ES-I3 (cell line): ENCODE data around the gene LRCH1.

Source experiments
- H3K36me3 ChIP-seq: 2 replicates; pipeline ENCODE4 v1.6.1; 2013; ENCODE audit warnings: mild to moderate bottlenecking, low read length, control low read depth, moderate library complexity; ENCODE audit not compliant: insufficient read depth
- H3K4me1 ChIP-seq: 2 replicates; pipeline ENCODE4 v1.6.1; 2013; ENCODE audit warnings: mild to moderate bottlenecking, control low read depth, low read length; ENCODE audit not compliant: insufficient read depth
- H3K9ac ChIP-seq: 2 replicates; pipeline ENCODE4 v1.6.1; 2013; ENCODE audit warnings: low read depth, mild to moderate bottlenecking, low read length, moderate library complexity
- H3K9me3 ChIP-seq: 2 replicates; pipeline ENCODE4 v1.6.1; 2013; ENCODE audit warnings: mild to moderate bottlenecking, low read length, moderate library complexity; ENCODE audit not compliant: control insufficient read depth, insufficient read depth

LRCH1 gene

GRCh38 chr13:46562581-46562980 lies 9.6 kb downstream of the LRCH1 start:
- Histone ChIP-seq H3K9me3 (no peaks in the 10 kb centered on the region), H3K36me3 (no peaks in the 10 kb centered on the region), H3K9ac (no peak overlapping the region), H3K4me1 (no peaks in the 10 kb centered on the region)

- Histone ChIP-seq H3K36me3 (no peaks in the 10 kb centered on the region), H3K9me3 (no peaks in the 10 kb centered on the region), H3K4me1 (no peaks in the 10 kb centered on the region), H3K9ac (no peak overlapping the region)
Measured at GRCh38 chr13:46565808-46566750, 13.1 kb downstream of the LRCH1 start.

GRCh38 chr13:46567671-46568070 lies 14.7 kb downstream of the LRCH1 start:
- Histone ChIP-seq H3K9ac (no peak overlapping the region), H3K9me3 (no peaks in the 10 kb centered on the region), H3K36me3 (no peaks in the 10 kb centered on the region), H3K4me1 (no peaks in the 10 kb centered on the region; the same call in 1 of the 2 replicates)

- Histone ChIP-seq H3K36me3 (no peaks in the 10 kb centered on the region), H3K4me1 (no peaks in the 10 kb centered on the region; the same call in 1 of the 2 replicates), H3K9me3 (no peaks in the 10 kb centered on the region), H3K9ac (no peak overlapping the region)
Measured at GRCh38 chr13:46569456-46569855, 16.5 kb downstream of the LRCH1 start.

- Histone ChIP-seq H3K36me3 (no peaks in the 10 kb centered on the region), H3K9ac (no peak overlapping the region), H3K9me3 (no peaks in the 10 kb centered on the region), H3K4me1 (no peaks in the 10 kb centered on the region; the same call in 1 of the 2 replicates)
Measured at GRCh38 chr13:46570273-46570672, 17.3 kb downstream of the LRCH1 start.

- Histone ChIP-seq H3K9ac (no peak overlapping the region), H3K4me1 (no peaks in the 10 kb centered on the region; the same call in 1 of the 2 replicates), H3K36me3 (no peaks in the 10 kb centered on the region), H3K9me3 (no peaks in the 10 kb centered on the region)
Measured at GRCh38 chr13:46571189-46571908, 18.4 kb downstream of the LRCH1 start.

GRCh38 chr13:46571909-46572595 lies 19.1 kb downstream of the LRCH1 start:
- no peaks in the 10 kb centered on the region; the same call in 1 of the 2 replicates for H3K4me1 ChIP-seq
- no peaks in the 10 kb centered on the region for H3K9me3 ChIP-seq
- no peak overlapping the region for H3K9ac ChIP-seq
- H3K36me3 ChIP-seq: no peaks in the 10 kb centered on the region

GRCh38 chr13:46572752-46573431 lies 19.9 kb downstream of the LRCH1 start:
- Histone ChIP-seq H3K9me3 (no peaks in the 10 kb centered on the region), H3K4me1 (no peaks in the 10 kb centered on the region; the same call in 1 of the 2 replicates)

GRCh38 chr13:46575301-46575771 lies 22.4 kb downstream of the LRCH1 start:
- Histone ChIP-seq H3K4me1 (no peaks in the 10 kb centered on the region; the same call in 1 of the 2 replicates), H3K9me3 (no peaks in the 10 kb centered on the region)

More at GRCh38 chr13:46572752-46573431, 19.9 kb downstream of the LRCH1 start:
- Histone ChIP-seq H3K36me3 (no peaks in the 10 kb centered on the region), H3K9ac (no peak overlapping the region)

GRCh38 chr13:46575818-46576221 lies 22.9 kb downstream of the LRCH1 start:
- Histone ChIP-seq H3K9ac (no peak overlapping the region), H3K4me1 (no peaks in the 10 kb centered on the region; the same call in 1 of the 2 replicates), H3K36me3 (no peaks in the 10 kb centered on the region), H3K9me3 (no peaks in the 10 kb centered on the region)

More at GRCh38 chr13:46575301-46575771, 22.4 kb downstream of the LRCH1 start:
- no peak overlapping the region for H3K9ac ChIP-seq
- no peaks in the 10 kb centered on the region for H3K36me3 ChIP-seq

- Histone ChIP-seq H3K36me3 (no peaks in the 10 kb centered on the region), H3K4me1 (no peaks in the 10 kb centered on the region), H3K9ac (no peak overlapping the region), H3K9me3 (no peaks in the 10 kb centered on the region)
Measured at GRCh38 chr13:46576762-46577161, 23.8 kb downstream of the LRCH1 start.

- Histone ChIP-seq H3K9ac (no peak overlapping the region), H3K36me3 (no peaks in the 10 kb centered on the region), H3K4me1 (no peaks in the 10 kb centered on the region), H3K9me3 (no peaks in the 10 kb centered on the region)
Measured at GRCh38 chr13:46577696-46578589, 25.0 kb downstream of the LRCH1 start.

GRCh38 chr13:46578590-46578975 lies 25.6 kb downstream of the LRCH1 start:
- Histone ChIP-seq H3K4me1 (no peaks in the 10 kb centered on the region), H3K36me3 (no peaks in the 10 kb centered on the region), H3K9ac (no peak overlapping the region), H3K9me3 (no peaks in the 10 kb centered on the region)
